Uterus (tissue), 4 donors: ENCODE data around the gene S100Z. TPM values are rescaled to one million over a fixed set of nuclear protein-coding genes. Genes with fewer than 3 reads are reported as not detected.
"Not testable (repeated sequence)": the region's sequence is repeated elsewhere in the genome, so short reads cannot be mapped to it uniquely, and the experiment has no call there.

ENCODE experiments used
- DNase-seq, 2 donors: peaks; one replicate each; pipeline ENCODE4 v3.0.0-alpha.2; 2019 to 2020
- H3K27ac ChIP-seq, 2 donors: fragments of 200-600 bp; sonication (generic); 1 replicate in 1 of 2; 2 replicates in 1 of 2; pipeline ENCODE4 v1.5.1; 2016 to 2018
- H3K27me3 ChIP-seq, 2 donors: fragments of 200-600 bp; sonication (generic); one replicate each; pipeline ENCODE4 v1.5.1; 2018 to 2019; ENCODE audit warnings: control low read depth in 1 of 2
- H3K36me3 ChIP-seq, 2 donors: fragments of 200-600 bp; sonication (generic); one replicate each; pipeline ENCODE4 v1.5.1; 2019; ENCODE audit warnings: control low read depth in 1 of 2
- H3K4me1 ChIP-seq, 2 donors: fragments of 200-600 bp; sonication (generic); one replicate each; pipeline ENCODE4 v1.5.1; 2018 to 2019; ENCODE audit warnings: control low read depth in 1 of 2
- H3K4me3 ChIP-seq, 2 donors: fragments of 200-600 bp; sonication (generic); 1 replicate in 1 of 2; 2 replicates in 1 of 2; pipeline ENCODE4 v1.5.1; 2018 to 2019; ENCODE audit warnings: mild to moderate bottlenecking in 1 of 2
- H3K9me3 ChIP-seq, 2 donors: fragments of 200-600 bp; sonication (generic); one replicate each; pipeline ENCODE4 v1.5.1; 2019; ENCODE audit warnings: control low read depth in 1 of 2
- CTCF ChIP-seq, 4 experiments: fragments of 200-600 bp in 2 of 4; fragments of 450-650 bp in 2 of 4; sonication (generic) in 2 of 4; IDR thresholded peaks; one replicate each; pipeline ENCODE4 v1.5.1; 2016 to 2019; ENCODE audit warnings: antibody characterized with exemption in 4 of 4, mild to moderate bottlenecking in 2 of 4, moderate library complexity in 1 of 4
- POLR2A ChIP-seq, 2 donors: fragments of 450-650 bp; IDR thresholded peaks; one replicate each; pipeline ENCODE4 v1.6.1; 2016; ENCODE audit warnings: antibody characterized with exemption in 2 of 2, mild to moderate bottlenecking in 1 of 2, moderate library complexity in 1 of 2
- intact Hi-C: fragments of 100-400 bp; cut with DNase I; formaldehyde crosslinking; loops from one replicate; pipeline ENCODE4 v1.15.1; 2023; ENCODE audit warnings: low total_unique reads
- total RNA-seq, 4 donors: library from RNA; depleted of rRNA in 3 of 4; stranded (reverse); fragments of >200 nt in 3 of 4; gene quantifications; one replicate each; pipeline versions ENCODE4 v1.1.0 to v1.2.4, GENCODE V29; 2014 to 2023
- donor health status: DM: yes; HTN: yes; CAD: no.

Gene S100Z
- total RNA-seq, 4 donors from 2014 or later = 0.35 TPM; not detected in 3

- DNase-seq = no peak
- Histone ChIP-seq H3K27me3 (no peaks in the 10 kb centered on the region), H3K36me3 (no peaks in the 10 kb centered on the region), H3K9me3 (no peaks in the 10 kb centered on the region), H3K27ac (no peak overlapping the region), H3K4me3 (no peak overlapping the region), H3K4me1 (no peaks in the 10 kb centered on the region)
- intact Hi-C loops = no loop called here
- TF ChIP-seq CTCF (IDR thresholded peaks at IDR 0.05) = no peak
- no peak for TF ChIP-seq POLR2A (IDR thresholded peaks at IDR 0.05)
Observed at GRCh38 chr5:76893294-76893693, 43.5 kb downstream of the S100Z start.

GRCh38 chr5:76896196-76896595 lies 46.4 kb downstream of the S100Z start:
- intact Hi-C loops = no loop called here
- no peaks in the 10 kb centered on the region for H3K4me1 ChIP-seq
- no peak overlapping the region for H3K4me3 ChIP-seq
- DNase-seq = no peak
- H3K27ac ChIP-seq = no peak overlapping the region
- TF ChIP-seq CTCF (IDR thresholded peaks at IDR 0.05) = no peak
- no peak for TF ChIP-seq POLR2A (IDR thresholded peaks at IDR 0.05)
- H3K36me3 ChIP-seq = no peaks in the 10 kb centered on the region
- no peaks in the 10 kb centered on the region for H3K9me3 ChIP-seq
- H3K27me3 ChIP-seq = no peaks in the 10 kb centered on the region

- Histone ChIP-seq H3K9me3 (no peaks in the 10 kb centered on the region), H3K4me1 (no peaks in the 10 kb centered on the region), H3K27ac (no peak overlapping the region), H3K4me3 (no peak overlapping the region), H3K27me3 (no peaks in the 10 kb centered on the region), H3K36me3 (no peaks in the 10 kb centered on the region)
- DNase-seq = no peak
- no peak for TF ChIP-seq POLR2A (IDR thresholded peaks at IDR 0.05)
- TF ChIP-seq CTCF (IDR thresholded peaks at IDR 0.05) = no peak
- intact Hi-C loops = no loop called here
Observed at GRCh38 chr5:76901522-76901921, 51.7 kb downstream of the S100Z start.

- DNase-seq = no peak
- Histone ChIP-seq H3K36me3 (no peaks in the 10 kb centered on the region), H3K27ac (no peak overlapping the region), H3K4me3 (no peak overlapping the region), H3K9me3 (no peaks in the 10 kb centered on the region), H3K4me1 (no peaks in the 10 kb centered on the region), H3K27me3 (no peaks in the 10 kb centered on the region)
- intact Hi-C loops = no loop called here
- TF ChIP-seq CTCF (IDR thresholded peaks at IDR 0.05) (no peak), POLR2A (IDR thresholded peaks at IDR 0.05) (no peak)
Observed at GRCh38 chr5:76908166-76908565, 58.4 kb downstream of the S100Z start.

- H3K4me3 ChIP-seq, H3K36me3 ChIP-seq, H3K27ac ChIP-seq, H3K27me3 ChIP-seq, H3K4me1 ChIP-seq, DNase-seq, intact Hi-C loops, H3K9me3 ChIP-seq: not testable (repeated sequence)
Observed at GRCh38 chr5:76910344-76910933, 60.6 kb downstream of the S100Z start.

GRCh38 chr5:76914671-76915070 lies 64.9 kb downstream of the S100Z start:
- H3K9me3 ChIP-seq, DNase-seq, intact Hi-C loops: not testable (repeated sequence)

More at GRCh38 chr5:76914671-76915070, 64.9 kb downstream of the S100Z start:
- H3K27me3 ChIP-seq, H3K4me1 ChIP-seq, H3K4me3 ChIP-seq, H3K36me3 ChIP-seq, H3K27ac ChIP-seq: not testable (repeated sequence)
